ENCODE measurements around the gene SMAD1. TPM values are rescaled to one million over a fixed set of nuclear protein-coding genes. Genes with fewer than 3 reads are reported as not detected.
A peak's percentile ranks its signal among the peaks of the same experiment; 100 is the strongest.

Gene SMAD1
- total and polyA plus RNA-seq, 2 donors (not counting 1 experiment from before 2014, with no cell fraction given): 13.0 to 25.1 TPM

DNA sequence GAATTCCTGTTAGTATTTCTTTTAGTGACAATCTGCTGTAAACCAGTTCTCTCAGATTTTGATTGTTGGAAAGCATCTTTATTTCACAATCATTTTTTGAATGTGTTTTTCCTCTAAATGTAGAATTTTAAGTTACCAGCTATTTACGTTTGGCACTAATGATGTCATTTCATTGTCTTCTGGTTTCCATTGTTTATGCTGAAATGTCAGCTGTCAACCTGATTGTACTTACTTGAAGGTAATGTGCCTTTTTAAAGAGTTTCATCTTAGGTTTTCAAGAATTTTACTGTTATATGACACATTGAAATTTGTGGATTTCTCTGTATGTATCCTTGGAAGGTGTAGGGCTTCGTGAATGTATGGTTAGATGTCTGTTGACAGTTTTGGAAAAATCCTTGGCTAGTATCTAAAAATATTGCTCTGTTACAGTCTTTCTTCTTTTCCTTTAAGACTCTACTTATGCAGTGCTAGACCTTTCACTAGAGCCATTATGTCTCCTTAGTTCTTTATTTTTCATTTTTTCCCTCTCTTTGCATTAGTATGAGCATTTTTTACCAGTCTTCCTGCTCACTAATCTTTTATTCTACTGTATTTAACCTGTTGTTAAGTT is 30.4 kb downstream of the SMAD1 start:
- H2AFZ ChIP-seq (ENCODE audit: low read length): no peak overlapping the region
- H4K20me1 ChIP-seq (ENCODE audit: control insufficient read depth, extremely low read depth, insufficient read depth, low read length): no peaks in the 10 kb centered on the region
- no peak overlapping the region for H3K4me2 ChIP-seq (ENCODE audit: extremely low read depth, insufficient read depth, low read length)
- H3K27ac ChIP-seq (ENCODE audit: insufficient read depth, low read length): no peak overlapping the region
- DNase-seq (ENCODE audit: low read depth in 2 of 2): peak; percentile 37 to 52
- H3K4me3 ChIP-seq (replicated peaks in 1 of 4; ENCODE audit: control extremely low read depth in 1 of 4, insufficient read depth in 1 of 4, low read depth in 3 of 4, low read length in 4 of 4): no peak overlapping the region
- no peaks in the 10 kb centered on the region for H3K27me3 ChIP-seq (ENCODE audit: control insufficient read depth, insufficient read depth, low read length)
- H3K4me1 ChIP-seq (ENCODE audit: control insufficient read depth, extremely low read depth, insufficient read depth, low read length): no peaks in the 10 kb centered on the region
- TF ChIP-seq, protein P1, sequence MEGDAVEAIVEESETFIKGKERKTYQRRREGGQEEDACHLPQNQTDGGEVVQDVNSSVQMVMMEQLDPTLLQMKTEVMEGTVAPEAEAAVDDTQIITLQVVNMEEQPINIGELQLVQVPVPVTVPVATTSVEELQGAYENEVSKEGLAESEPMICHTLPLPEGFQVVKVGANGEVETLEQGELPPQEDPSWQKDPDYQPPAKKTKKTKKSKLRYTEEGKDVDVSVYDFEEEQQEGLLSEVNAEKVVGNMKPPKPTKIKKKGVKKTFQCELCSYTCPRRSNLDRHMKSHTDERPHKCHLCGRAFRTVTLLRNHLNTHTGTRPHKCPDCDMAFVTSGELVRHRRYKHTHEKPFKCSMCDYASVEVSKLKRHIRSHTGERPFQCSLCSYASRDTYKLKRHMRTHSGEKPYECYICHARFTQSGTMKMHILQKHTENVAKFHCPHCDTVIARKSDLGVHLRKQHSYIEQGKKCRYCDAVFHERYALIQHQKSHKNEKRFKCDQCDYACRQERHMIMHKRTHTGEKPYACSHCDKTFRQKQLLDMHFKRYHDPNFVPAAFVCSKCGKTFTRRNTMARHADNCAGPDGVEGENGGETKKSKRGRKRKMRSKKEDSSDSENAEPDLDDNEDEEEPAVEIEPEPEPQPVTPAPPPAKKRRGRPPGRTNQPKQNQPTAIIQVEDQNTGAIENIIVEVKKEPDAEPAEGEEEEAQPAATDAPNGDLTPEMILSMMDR (conservative IDR thresholded peaks at IDR 0.05 in 1 of 2, IDR thresholded peaks at IDR 0.05 in 1 of 2; ENCODE audit: low read depth in 1 of 2, low read length in 2 of 2): no peak
- no peak for TF ChIP-seq EZH2 (IDR thresholded peaks at IDR 0.05; ENCODE audit: low read length, missing control alignments)
- H3K9me3 ChIP-seq (ENCODE audit: control insufficient read depth, insufficient read depth, low read depth, low read length): no peaks in the 10 kb centered on the region
- H3K79me2 ChIP-seq (ENCODE audit: control insufficient read depth, insufficient read depth, low read length): no peaks in the 10 kb centered on the region
- no peak overlapping the region for H3K9ac ChIP-seq (ENCODE audit: insufficient read depth, low read length)
- H3K36me3 ChIP-seq (ENCODE audit: control insufficient read depth, insufficient read depth, low read length): no peaks in the 10 kb centered on the region

DNA sequence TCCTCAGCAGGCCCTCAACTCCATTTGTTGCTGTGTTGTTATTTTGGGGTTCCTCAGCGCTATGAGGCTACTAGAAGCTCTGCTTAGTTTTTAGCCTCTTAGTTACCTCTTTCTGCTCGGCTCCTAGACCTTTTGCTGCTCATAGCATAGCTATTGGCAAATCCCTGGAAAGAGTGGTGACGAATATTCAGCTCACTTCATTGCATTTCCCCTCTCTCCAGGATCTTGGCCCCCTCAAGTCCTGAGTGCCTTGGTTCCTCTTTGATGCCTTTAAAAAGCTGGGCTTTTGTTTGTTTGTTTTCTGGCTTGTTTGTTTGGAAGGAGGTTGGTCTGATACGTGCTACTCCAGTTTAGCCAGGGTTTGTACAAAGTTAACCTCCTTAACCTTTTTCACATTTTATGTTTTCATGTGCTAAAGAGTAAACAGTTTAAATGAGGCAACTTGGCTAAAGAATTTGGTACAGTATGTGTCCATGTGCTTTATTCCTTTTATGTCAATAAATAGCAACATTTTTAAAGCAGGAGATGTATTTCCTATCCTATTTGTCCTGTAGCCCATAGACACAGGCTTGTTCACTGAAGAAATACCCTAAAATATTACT is 31.5 kb downstream of the SMAD1 start:
- Histone ChIP-seq H4K20me1 (ENCODE audit: control insufficient read depth, extremely low read depth, insufficient read depth, low read length) (no peaks in the 10 kb centered on the region), H2AFZ (ENCODE audit: low read length) (no peak overlapping the region), H3K9me3 (ENCODE audit: control insufficient read depth, insufficient read depth, low read depth, low read length) (no peaks in the 10 kb centered on the region), H3K79me2 (ENCODE audit: control insufficient read depth, insufficient read depth, low read length) (no peaks in the 10 kb centered on the region), H3K4me3 (replicated peaks in 1 of 4; ENCODE audit: control extremely low read depth in 1 of 4, insufficient read depth in 1 of 4, low read depth in 3 of 4, low read length in 4 of 4) (no peak overlapping the region), H3K9ac (ENCODE audit: insufficient read depth, low read length) (no peak overlapping the region), H3K27ac (ENCODE audit: insufficient read depth, low read length) (no peak overlapping the region), H3K27me3 (ENCODE audit: control insufficient read depth, insufficient read depth, low read length) (no peaks in the 10 kb centered on the region), H3K4me2 (ENCODE audit: extremely low read depth, insufficient read depth, low read length) (no peak overlapping the region), H3K4me1 (ENCODE audit: control insufficient read depth, extremely low read depth, insufficient read depth, low read length) (no peaks in the 10 kb centered on the region), H3K36me3 (ENCODE audit: control insufficient read depth, insufficient read depth, low read length) (no peaks in the 10 kb centered on the region)
- TF ChIP-seq, protein P1 (conservative IDR thresholded peaks at IDR 0.05 in 1 of 2, IDR thresholded peaks at IDR 0.05 in 1 of 2; ENCODE audit: low read depth in 1 of 2, low read length in 2 of 2): no peak
- no peak for TF ChIP-seq EZH2 (IDR thresholded peaks at IDR 0.05; ENCODE audit: low read length, missing control alignments)
- no peak for DNase-seq (ENCODE audit: low read depth in 2 of 2)

DNA sequence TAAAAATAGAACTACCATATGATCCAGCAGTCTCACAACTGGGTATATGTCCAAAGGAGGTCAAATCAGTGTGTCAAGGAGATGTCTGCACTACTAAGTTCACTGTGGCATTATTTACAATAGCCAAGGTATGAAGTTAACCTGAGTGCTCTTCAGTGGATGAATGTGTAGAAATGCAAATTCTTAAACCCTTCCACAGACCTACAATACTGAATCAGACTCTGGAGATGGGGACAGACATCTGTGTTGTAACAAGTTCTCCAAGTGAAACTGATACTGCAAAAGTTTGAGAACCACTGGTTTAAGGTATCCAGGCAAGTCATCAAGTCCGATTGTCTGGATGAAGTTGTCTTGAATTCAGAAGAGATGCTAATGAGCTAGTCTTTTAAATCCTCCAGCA is 38.5 kb downstream of the SMAD1 start:
- H3K4me3 ChIP-seq (replicated peaks in 1 of 4; ENCODE audit: control extremely low read depth in 1 of 4, insufficient read depth in 1 of 4, low read depth in 3 of 4, low read length in 4 of 4): no peak overlapping the region
- no peaks in the 10 kb centered on the region for H3K27me3 ChIP-seq (ENCODE audit: control insufficient read depth, insufficient read depth, low read length)
- H3K4me1 ChIP-seq (ENCODE audit: control insufficient read depth, extremely low read depth, insufficient read depth, low read length): no peaks in the 10 kb centered on the region
- H3K36me3 ChIP-seq (ENCODE audit: control insufficient read depth, insufficient read depth, low read length): no peaks in the 10 kb centered on the region
- no peak for TF ChIP-seq EZH2 (IDR thresholded peaks at IDR 0.05; ENCODE audit: low read length, missing control alignments)
- TF ChIP-seq, protein P1 (conservative IDR thresholded peaks at IDR 0.05 in 1 of 2, IDR thresholded peaks at IDR 0.05 in 1 of 2; ENCODE audit: low read depth in 1 of 2, low read length in 2 of 2): no peak
- H3K9me3 ChIP-seq (ENCODE audit: control insufficient read depth, insufficient read depth, low read depth, low read length): no peaks in the 10 kb centered on the region
- no peaks in the 10 kb centered on the region for H3K79me2 ChIP-seq (ENCODE audit: control insufficient read depth, insufficient read depth, low read length)
- no peak overlapping the region for H3K9ac ChIP-seq (ENCODE audit: insufficient read depth, low read length)
- no peak overlapping the region for H2AFZ ChIP-seq (ENCODE audit: low read length)
- DNase-seq (ENCODE audit: low read depth in 2 of 2): no peak
- H4K20me1 ChIP-seq (ENCODE audit: control insufficient read depth, extremely low read depth, insufficient read depth, low read length): no peaks in the 10 kb centered on the region
- H3K27ac ChIP-seq (ENCODE audit: insufficient read depth, low read length): no peak overlapping the region
- H3K4me2 ChIP-seq (ENCODE audit: extremely low read depth, insufficient read depth, low read length): no peak overlapping the region
